SK-N-SH (cell line): Measurements from ENCODE around the gene KCTD3. TPM values are rescaled to one million over a fixed set of nuclear protein-coding genes. Genes with fewer than 3 reads are reported as not detected.

Experiments
- GATA2 ChIP-seq: sonication (generic); formaldehyde crosslinking; IDR thresholded peaks from 2 replicates; pipeline ENCODE4 v1.5.0; 2020; ENCODE audit warnings: mild to moderate bottlenecking, missing genetic modification reagents
- PBX3 ChIP-seq: IDR thresholded peaks from 2 replicates; pipeline ENCODE4; 2012
- polyA plus RNA-seq, 3 experiments: library from polyadenylated mRNA; depleted of rRNA; stranded (reverse); fragments of >200 nt; gene quantifications; 2 replicates each; pipeline ENCODE4 v1.2.3, GENCODE V29; 2012
- small RNA-seq, 7 experiments: library from RNA; depleted of rRNA; stranded (forward); fragments of <200 nt; gene quantifications; one replicate each; pipeline ENCODE3, GENCODE V24; 2012

KCTD3 gene
- polyA plus RNA-seq, 1 of the 3 experiments (the other 2 are of a cell fraction): 34.8 TPM

- no peak for TF ChIP-seq PBX3
- TF ChIP-seq GATA2 (CRISPR knock-in tag): no peak
Measured at GRCh38 chr1:215669806-215670491, 102.8 kb downstream of the KCTD3 start (continued).

Small RNA genes within 50 kb of the gene (small RNA-seq; reads per million reads assigned to genes)
- 0 to 0.11 (median 0) reads per million in 7 experiments for gene RF00108
